ENCODE measurements around the gene SOD3. TPM values are rescaled to one million over a fixed set of nuclear protein-coding genes. Genes with fewer than 3 reads are reported as not detected.

The SOD3 gene
- total RNA-seq, 1 donor from 2014 or later: 22.9 TPM

DNA sequence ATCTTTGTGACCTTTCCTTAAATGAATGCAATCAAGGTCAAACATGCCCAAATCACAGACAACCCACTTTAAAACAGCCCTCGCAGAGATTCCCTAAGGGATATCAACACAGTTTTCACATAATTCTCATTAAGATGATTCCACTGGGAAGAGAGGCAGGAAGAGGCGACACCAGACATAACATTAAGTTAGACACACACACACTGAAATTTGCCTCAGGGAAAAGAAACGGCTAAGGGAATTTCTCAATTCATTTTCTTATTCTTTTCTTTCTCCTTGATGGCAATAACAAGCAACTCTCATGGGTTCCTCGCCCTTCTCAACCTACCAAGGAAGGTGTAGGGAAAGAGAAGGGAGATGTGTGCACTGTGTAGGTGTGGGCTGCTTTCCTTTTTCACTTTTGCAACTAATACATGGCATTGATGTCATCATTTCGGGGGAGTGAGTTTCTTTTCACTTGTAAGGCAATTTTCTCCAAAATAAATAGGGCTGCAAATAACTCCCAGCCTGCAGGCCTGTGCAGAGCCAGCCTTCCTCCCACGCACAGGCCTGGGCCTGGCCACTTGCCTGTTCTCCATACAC, 41.4 kb downstream of the SOD3 start:
- H3K4me3 Mint-ChIP-seq (ENCODE audit: unreplicated experiment): no peak overlapping the region
- TF ChIP-seq, protein P1, sequence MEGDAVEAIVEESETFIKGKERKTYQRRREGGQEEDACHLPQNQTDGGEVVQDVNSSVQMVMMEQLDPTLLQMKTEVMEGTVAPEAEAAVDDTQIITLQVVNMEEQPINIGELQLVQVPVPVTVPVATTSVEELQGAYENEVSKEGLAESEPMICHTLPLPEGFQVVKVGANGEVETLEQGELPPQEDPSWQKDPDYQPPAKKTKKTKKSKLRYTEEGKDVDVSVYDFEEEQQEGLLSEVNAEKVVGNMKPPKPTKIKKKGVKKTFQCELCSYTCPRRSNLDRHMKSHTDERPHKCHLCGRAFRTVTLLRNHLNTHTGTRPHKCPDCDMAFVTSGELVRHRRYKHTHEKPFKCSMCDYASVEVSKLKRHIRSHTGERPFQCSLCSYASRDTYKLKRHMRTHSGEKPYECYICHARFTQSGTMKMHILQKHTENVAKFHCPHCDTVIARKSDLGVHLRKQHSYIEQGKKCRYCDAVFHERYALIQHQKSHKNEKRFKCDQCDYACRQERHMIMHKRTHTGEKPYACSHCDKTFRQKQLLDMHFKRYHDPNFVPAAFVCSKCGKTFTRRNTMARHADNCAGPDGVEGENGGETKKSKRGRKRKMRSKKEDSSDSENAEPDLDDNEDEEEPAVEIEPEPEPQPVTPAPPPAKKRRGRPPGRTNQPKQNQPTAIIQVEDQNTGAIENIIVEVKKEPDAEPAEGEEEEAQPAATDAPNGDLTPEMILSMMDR (IDR thresholded peaks at IDR 0.05): no peak
- H3K9me3 Mint-ChIP-seq (ENCODE audit: low read depth): peaks cover 3% of the 10 kb centered on the region
- peak overlapping the region; percentile 52 for H3K27ac Mint-ChIP-seq (ENCODE audit: unreplicated experiment)
- H3K4me1 Mint-ChIP-seq (ENCODE audit: low read depth): peaks cover 16% of the 10 kb centered on the region
- peaks cover 19% of the 10 kb centered on the region for H3K36me3 Mint-ChIP-seq (ENCODE audit: low read depth)
- DNase-seq (ENCODE audit: low spot score): no peak
- H3K27me3 Mint-ChIP-seq (ENCODE audit: low read depth): no peaks in the 10 kb centered on the region

DNA sequence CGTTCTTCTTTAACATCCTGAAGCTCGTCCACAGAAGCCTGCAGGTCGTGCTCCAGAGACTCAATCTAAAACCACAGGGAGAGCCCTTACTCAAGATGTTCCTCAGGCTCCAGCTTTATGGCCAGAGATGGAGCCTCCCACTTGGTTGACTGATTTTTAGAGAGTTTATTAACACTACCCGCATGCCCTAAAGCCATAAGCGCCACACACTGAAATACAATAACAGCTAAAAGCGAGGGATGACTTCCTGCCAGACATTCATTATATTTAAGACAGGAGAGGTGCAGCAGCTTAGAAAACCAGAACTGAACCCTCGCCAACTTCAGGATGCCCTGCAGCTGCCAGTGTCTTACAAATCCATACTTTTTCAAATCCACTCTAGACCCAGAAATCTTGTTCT, 42.0 kb downstream of the SOD3 start:
- Mint-ChIP-seq H3K9me3 (ENCODE audit: low read depth) (peaks cover 3% of the 10 kb centered on the region), H3K27me3 (ENCODE audit: low read depth) (no peaks in the 10 kb centered on the region), H3K4me3 (ENCODE audit: unreplicated experiment) (no peak overlapping the region), H3K36me3 (ENCODE audit: low read depth) (peaks cover 19% of the 10 kb centered on the region), H3K4me1 (ENCODE audit: low read depth) (peaks cover 16% of the 10 kb centered on the region), H3K27ac (ENCODE audit: unreplicated experiment) (peak overlapping the region; percentile 52)
- TF ChIP-seq, protein P1 (IDR thresholded peaks at IDR 0.05): no peak
- no peak for DNase-seq (ENCODE audit: low spot score)

DNA sequence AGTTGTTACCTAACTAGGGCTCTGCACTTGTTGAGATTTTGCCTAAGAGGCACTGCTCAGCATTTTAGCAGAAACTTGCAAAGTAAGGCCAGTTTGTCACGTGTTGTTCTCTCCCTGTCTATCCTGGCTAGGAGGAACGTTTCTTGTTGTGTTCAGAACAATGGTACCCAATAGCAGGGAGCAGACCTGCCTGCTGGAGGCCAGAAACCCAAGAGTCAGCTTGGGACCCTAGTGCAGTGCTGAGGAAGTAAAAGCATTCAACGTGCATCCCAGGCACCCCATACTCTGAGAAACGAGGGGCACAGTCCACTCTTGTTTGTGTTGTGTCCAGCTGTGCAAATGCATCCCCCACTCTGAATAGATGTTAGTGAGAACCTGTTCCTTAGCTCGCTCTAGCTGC, 42.4 kb downstream of the SOD3 start:
- no peak for DNase-seq (ENCODE audit: low spot score)
- Mint-ChIP-seq H3K27me3 (ENCODE audit: low read depth) (no peaks in the 10 kb centered on the region), H3K36me3 (ENCODE audit: low read depth) (peaks cover 19% of the 10 kb centered on the region), H3K27ac (ENCODE audit: unreplicated experiment) (no peak overlapping the region), H3K9me3 (ENCODE audit: low read depth) (peaks cover 3% of the 10 kb centered on the region), H3K4me3 (ENCODE audit: unreplicated experiment) (no peak overlapping the region), H3K4me1 (ENCODE audit: low read depth) (peaks cover 16% of the 10 kb centered on the region)
- TF ChIP-seq, protein P1 (IDR thresholded peaks at IDR 0.05): no peak

DNA sequence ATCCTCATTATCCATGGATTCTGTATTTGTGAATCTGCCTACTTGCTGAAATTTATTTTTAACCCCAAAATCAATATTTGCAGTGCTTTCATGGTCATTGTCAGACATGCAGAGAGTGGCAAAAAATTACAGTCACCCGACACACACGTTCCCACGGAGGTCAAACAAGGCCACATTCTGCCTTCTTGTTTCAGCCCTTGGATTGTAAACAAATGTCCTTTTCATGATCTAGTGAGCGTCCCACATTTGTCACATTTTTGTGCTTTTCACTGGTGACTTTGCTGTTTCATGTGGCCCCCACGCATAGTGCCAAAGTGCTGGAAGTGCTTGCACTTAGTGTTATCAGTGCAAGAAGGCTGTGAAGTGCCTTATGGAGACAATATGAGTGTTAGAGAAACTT, 45.0 kb downstream of the SOD3 start:
- TF ChIP-seq, protein P1 (IDR thresholded peaks at IDR 0.05): no peak
- no peak for DNase-seq (ENCODE audit: low spot score)
- peaks cover 15% of the 10 kb centered on the region for H3K36me3 Mint-ChIP-seq (ENCODE audit: low read depth)
- no peak overlapping the region for H3K4me3 Mint-ChIP-seq (ENCODE audit: unreplicated experiment)
- no peaks in the 10 kb centered on the region for H3K27me3 Mint-ChIP-seq (ENCODE audit: low read depth)
- H3K9me3 Mint-ChIP-seq (ENCODE audit: low read depth): peaks cover 3% of the 10 kb centered on the region
- H3K4me1 Mint-ChIP-seq (ENCODE audit: low read depth): peaks cover 16% of the 10 kb centered on the region
- H3K27ac Mint-ChIP-seq (ENCODE audit: unreplicated experiment): no peak overlapping the region

DNA sequence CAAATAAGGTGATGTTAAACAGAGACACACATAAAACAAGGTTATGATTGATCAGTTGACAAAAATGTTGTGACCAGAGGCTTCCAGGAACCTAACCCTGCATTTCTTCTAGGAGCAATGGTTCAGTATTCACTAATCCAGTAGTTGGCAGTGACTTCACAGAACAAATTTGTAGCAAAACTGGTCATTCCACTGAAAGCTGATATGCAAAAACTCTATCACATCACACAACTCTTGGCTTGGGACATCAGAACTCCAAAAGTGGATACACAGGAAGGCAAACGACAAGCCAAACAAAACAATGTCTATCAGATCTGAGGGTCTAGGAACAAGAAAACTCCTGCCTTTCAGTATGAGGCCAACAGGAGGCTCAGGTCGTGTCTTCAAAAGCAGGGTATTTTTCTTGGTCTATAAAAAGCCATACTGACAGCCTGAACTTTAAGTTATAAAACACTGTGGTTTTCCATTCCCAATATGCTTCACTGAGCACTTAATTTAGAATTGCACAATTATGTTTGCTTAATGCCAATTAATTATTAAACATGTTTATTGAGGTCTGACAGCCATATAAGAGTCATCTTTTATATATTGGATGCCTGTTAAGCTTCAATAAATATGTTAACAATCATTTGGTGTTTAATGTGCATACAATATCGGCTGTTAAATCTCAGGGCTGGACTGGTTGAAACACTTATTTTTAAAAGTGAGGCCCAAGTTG, 45.6 kb downstream of the SOD3 start:
- Mint-ChIP-seq H3K27ac (ENCODE audit: unreplicated experiment) (no peak overlapping the region), H3K9me3 (ENCODE audit: low read depth) (peaks cover 3% of the 10 kb centered on the region), H3K4me3 (ENCODE audit: unreplicated experiment) (no peak overlapping the region), H3K36me3 (ENCODE audit: low read depth) (peaks cover 15% of the 10 kb centered on the region), H3K27me3 (ENCODE audit: low read depth) (no peaks in the 10 kb centered on the region), H3K4me1 (ENCODE audit: low read depth) (peaks cover 16% of the 10 kb centered on the region)
- TF ChIP-seq, protein P1 (IDR thresholded peaks at IDR 0.05): no peak
- DNase-seq (ENCODE audit: low spot score): no peak

All from chondrocyte (in vitro differentiated cells).